ENCODE measurements around the gene SCARF1.

DNA sequence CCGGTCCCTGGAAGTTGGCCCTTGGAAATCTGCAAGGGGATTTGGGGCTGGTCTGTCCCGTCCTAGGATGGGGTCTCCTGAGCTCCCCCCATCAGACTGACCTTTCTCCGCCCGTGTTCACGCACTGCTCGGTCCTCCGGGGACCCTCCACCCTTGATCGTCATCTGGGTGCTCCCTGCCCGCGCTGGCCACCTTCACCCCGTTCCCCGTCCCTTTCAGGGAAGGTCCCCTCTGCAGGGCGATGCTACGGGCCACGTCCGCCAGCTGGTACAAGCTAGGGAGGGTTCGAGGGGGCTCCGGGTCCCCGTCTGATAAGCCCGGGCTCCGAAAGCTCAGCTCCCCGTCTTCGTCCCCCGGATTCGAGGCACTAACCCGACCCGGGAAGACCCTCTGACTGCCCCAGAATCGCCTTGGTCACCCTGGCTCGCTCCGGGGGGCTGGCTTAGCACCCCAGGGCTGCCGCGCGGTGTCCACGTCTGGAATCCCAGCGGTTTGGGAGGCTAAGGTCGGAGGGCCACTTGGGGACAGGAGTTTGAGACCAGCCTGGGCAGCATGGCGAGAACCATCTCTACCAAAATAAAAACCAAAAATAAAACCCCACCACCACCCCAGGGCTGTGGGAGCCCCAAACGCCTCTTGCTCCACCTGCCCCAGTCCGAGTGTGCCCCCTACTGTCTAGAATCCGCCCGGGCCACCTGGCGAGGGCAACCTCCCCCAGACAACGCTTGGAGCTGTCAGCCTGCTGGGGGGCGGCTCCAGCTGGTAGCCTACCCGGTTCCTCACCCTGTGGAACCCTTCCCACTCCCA lies 15.8 kb downstream of the SCARF1 start:
- TF ChIP-seq, protein P1, sequence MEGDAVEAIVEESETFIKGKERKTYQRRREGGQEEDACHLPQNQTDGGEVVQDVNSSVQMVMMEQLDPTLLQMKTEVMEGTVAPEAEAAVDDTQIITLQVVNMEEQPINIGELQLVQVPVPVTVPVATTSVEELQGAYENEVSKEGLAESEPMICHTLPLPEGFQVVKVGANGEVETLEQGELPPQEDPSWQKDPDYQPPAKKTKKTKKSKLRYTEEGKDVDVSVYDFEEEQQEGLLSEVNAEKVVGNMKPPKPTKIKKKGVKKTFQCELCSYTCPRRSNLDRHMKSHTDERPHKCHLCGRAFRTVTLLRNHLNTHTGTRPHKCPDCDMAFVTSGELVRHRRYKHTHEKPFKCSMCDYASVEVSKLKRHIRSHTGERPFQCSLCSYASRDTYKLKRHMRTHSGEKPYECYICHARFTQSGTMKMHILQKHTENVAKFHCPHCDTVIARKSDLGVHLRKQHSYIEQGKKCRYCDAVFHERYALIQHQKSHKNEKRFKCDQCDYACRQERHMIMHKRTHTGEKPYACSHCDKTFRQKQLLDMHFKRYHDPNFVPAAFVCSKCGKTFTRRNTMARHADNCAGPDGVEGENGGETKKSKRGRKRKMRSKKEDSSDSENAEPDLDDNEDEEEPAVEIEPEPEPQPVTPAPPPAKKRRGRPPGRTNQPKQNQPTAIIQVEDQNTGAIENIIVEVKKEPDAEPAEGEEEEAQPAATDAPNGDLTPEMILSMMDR (conservative IDR thresholded peaks at IDR 0.05), result peak; percentile 67
- no peak for TF ChIP-seq ZFX (IDR thresholded peaks at IDR 0.05)
